Activated effector memory CD4-positive, alpha-beta T cell treated with Interleukin-2 at 50 U/mL for 16 hours (primary cell): Measurements from ENCODE around the gene CALU.

ENCODE experiments used
- DNase-seq: peaks from one replicate; pipeline ENCODE4 v3.0.0-alpha.2; 2020

Gene CALU

GRCh38 chr7:128726059-128726736, 13.0 kb upstream of the CALU start:
- DNase-seq = no peak

- DNase-seq = no peak
These were observed 12.5 kb upstream of the CALU start for GRCh38 chr7:128726737-128727072.

GRCh38 chr7:128727239-128727638, 11.9 kb upstream of the CALU start:
- no peak for DNase-seq

GRCh38 chr7:128728598-128728997, 10.6 kb upstream of the CALU start:
- DNase-seq = no peak

GRCh38 chr7:128729494-128729893, 9.7 kb upstream of the CALU start:
- no peak for DNase-seq

GRCh38 chr7:128731184-128731583, 8.0 kb upstream of the CALU start:
- DNase-seq = no peak

GRCh38 chr7:128732521-128733277, 6.5 kb upstream of the CALU start:
- no peak for DNase-seq

- no peak for DNase-seq
These were observed 5.9 kb upstream of the CALU start for GRCh38 chr7:128733278-128733645.

GRCh38 chr7:128734890-128735289, 4.3 kb upstream of the CALU start:
- no peak for DNase-seq

GRCh38 chr7:128735436-128735835, 3.7 kb upstream of the CALU start:
- DNase-seq = no peak

GRCh38 chr7:128737441-128737840, 1.7 kb upstream of the CALU start:
- DNase-seq = no peak

- DNase-seq = no peak
These were observed 1.2 kb upstream of the CALU start for GRCh38 chr7:128737867-128738385.

- DNase-seq = no peak
These were observed 550 bp upstream of the CALU start for GRCh38 chr7:128738570-128739047.

- DNase-seq = no peak
These were observed 977 bp downstream of the CALU start for GRCh38 chr7:128739990-128740682.

- DNase-seq = no peak
These were observed 1.8 kb downstream of the CALU start for GRCh38 chr7:128740996-128741395.

- no peak for DNase-seq
These were observed 2.3 kb downstream of the CALU start for GRCh38 chr7:128741491-128741890.

GRCh38 chr7:128742206-128742605, 3.0 kb downstream of the CALU start:
- no peak for DNase-seq

- DNase-seq = no peak
These were observed 4.1 kb downstream of the CALU start for GRCh38 chr7:128743112-128743772.

- DNase-seq = no peak
These were observed 5.3 kb downstream of the CALU start for GRCh38 chr7:128744366-128744905.

- no peak for DNase-seq
These were observed 6.5 kb downstream of the CALU start for GRCh38 chr7:128745706-128746105.

- no peak for DNase-seq
These were observed 8.3 kb downstream of the CALU start for GRCh38 chr7:128747327-128748079.

GRCh38 chr7:128752251-128752650, 13.1 kb downstream of the CALU start:
- DNase-seq = no peak
